Urinary bladder (tissue), 4 donors: ENCODE measurements around the gene INAVA. TPM values are rescaled to one million over a fixed set of nuclear protein-coding genes. Genes with fewer than 3 reads are reported as not detected.

Experiments
- DNase-seq: peaks from one replicate; pipeline ENCODE4 v3.0.0-alpha.2; 2015; ENCODE audit errors: extremely low spot score
- H3K27ac ChIP-seq: one replicate; pipeline ENCODE4 v1.5.1; 2013; ENCODE audit warnings: low read depth, mild to moderate bottlenecking, moderate library complexity
- H3K36me3 ChIP-seq: one replicate; pipeline ENCODE4 v1.6.1; 2013; ENCODE audit warnings: mild to moderate bottlenecking, moderate library complexity; ENCODE audit not compliant: insufficient read depth
- H3K4me1 ChIP-seq: one replicate; pipeline ENCODE4 v1.6.1; 2013; ENCODE audit warnings: mild to moderate bottlenecking, moderate library complexity; ENCODE audit not compliant: insufficient read depth
- H3K4me3 ChIP-seq: one replicate; pipeline ENCODE4 v1.5.1; 2013; ENCODE audit warnings: low read depth, low read length
- WGBS: extraction: QIAGEN DNeasy Blood & Tissue Kit; methylation state at CpG from one replicate; pipeline ENCODE4 v1.1.7; 2013; 5-methylcytosine and 5-hydroxymethylcytosine counted together
- polyA plus RNA-seq: library from polyadenylated mRNA; stranded (reverse); fragments of 200-250 nt; gene quantifications from one replicate; pipeline ENCODE4 v1.2.3, GENCODE V29; 2013
- total RNA-seq: library from RNA; depleted of rRNA; stranded (reverse); fragments of >200 nt; gene quantifications from one replicate; pipeline ENCODE4 v1.2.3, GENCODE V29; 2014
- donor health status: healthy with polysubstance abuse.
- donor health status: healthy.

INAVA gene
- 10.1 TPM for total RNA-seq
- polyA plus RNA-seq, result 6.2 TPM

- H3K4me1 ChIP-seq, result no peaks in the 10 kb centered on the region
- H3K27ac ChIP-seq, result peak within 1 kb of the TSS; percentile 76
- DNase-seq, result no peak
- no peaks in the 10 kb centered on the region for H3K36me3 ChIP-seq
- H3K4me3 ChIP-seq, result peak within 1 kb of the TSS; percentile 27
- 85% methylated on average over 15 of the region's 15 CpGs for WGBS
These were observed at the start of gene INAVA for GRCh38 chr1:200894712-200895442. Gene INAVA (plus strand): TSS chr1:200894900. CDS start chr1:200898401, 3,501 bp downstream.

DNA sequence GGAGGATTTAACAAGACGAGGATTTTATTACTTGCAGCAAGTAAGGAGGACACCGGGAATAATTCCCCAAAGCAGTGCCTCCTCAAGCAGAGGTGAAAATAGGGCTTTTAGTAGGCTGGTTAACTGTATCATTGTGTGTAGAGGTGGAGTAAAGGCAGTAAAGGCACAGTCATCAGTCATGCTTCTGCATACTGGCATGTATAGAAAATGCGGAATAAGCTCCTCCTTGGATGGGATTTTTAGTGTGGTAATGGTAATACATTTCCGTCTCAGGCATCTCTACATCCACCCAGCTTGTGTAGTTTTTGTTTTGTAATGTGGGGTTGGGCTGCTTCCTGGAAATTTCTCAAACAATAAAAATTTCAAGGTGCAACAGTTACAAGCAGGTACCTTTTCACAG lies 49.3 kb upstream of the INAVA start:
- no peaks in the 10 kb centered on the region for H3K4me1 ChIP-seq
- H3K4me3 ChIP-seq, result no peak overlapping the region
- DNase-seq, result no peak
- H3K36me3 ChIP-seq, result peaks cover 3% of the 10 kb centered on the region
- H3K27ac ChIP-seq, result no peak overlapping the region
- WGBS, result 92% methylated on average over 4 of the region's 4 CpGs

GRCh38 chr1:200846398-200846797 lies 48.3 kb upstream of the INAVA start:
- Histone ChIP-seq H3K36me3 (peaks cover 5% of the 10 kb centered on the region), H3K27ac (no peak overlapping the region), H3K4me3 (no peak overlapping the region), H3K4me1 (no peaks in the 10 kb centered on the region)
- 89% methylated on average over 1 of the region's 1 CpG for WGBS
- DNase-seq, result no peak

DNA sequence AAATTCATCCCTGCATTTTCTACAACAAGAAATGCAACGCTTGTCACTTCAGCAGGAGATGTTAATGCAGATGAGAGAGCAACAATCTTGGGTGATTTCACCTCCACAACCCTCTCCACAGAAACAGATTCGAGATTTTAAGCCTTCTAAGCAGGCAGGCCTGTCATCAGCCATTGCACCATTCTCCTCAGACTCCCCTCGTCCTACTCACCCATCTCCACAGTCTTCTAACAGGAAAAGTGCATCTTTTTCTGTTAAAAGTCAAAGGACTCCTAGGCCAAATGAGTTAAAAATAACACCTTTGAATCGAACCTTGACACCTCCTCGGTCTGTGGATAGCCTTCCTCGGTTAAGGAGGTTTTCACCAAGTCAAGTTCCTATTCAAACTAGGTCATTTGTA lies 45.3 kb upstream of the INAVA start:
- no peak for DNase-seq
- Histone ChIP-seq H3K27ac (no peak overlapping the region), H3K4me1 (no peaks in the 10 kb centered on the region), H3K36me3 (peaks cover 4% of the 10 kb centered on the region), H3K4me3 (no peak overlapping the region)
- WGBS, result 93% methylated on average over 6 of the region's 6 CpGs

DNA sequence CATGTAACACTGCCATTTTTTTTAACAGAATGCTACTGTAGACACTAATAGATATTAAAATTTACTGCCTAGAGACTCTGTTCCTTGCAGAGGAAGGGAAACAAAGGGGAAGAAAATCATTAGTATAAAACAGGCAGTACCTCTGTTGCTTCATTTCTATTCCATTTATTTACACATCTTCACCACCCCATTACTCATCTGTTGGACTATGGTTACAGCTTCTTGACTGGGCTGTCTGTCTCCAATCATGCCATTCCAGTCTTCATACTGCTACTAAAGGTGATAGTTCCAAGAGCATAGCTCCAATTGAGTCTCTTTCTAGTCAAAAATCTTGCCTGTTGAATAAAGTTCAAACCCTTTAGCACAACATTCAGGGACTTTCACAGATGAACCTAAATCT lies 44.1 kb upstream of the INAVA start:
- no peak for DNase-seq
- H3K36me3 ChIP-seq, result peaks cover 4% of the 10 kb centered on the region
- no peak overlapping the region for H3K27ac ChIP-seq
- no peak overlapping the region for H3K4me3 ChIP-seq
- H3K4me1 ChIP-seq, result no peaks in the 10 kb centered on the region

- no peak overlapping the region for H3K27ac ChIP-seq
- 47% methylated on average over 2 of the region's 2 CpGs for WGBS
- peaks cover 1% of the 10 kb centered on the region for H3K36me3 ChIP-seq
- no peak overlapping the region for H3K4me3 ChIP-seq
- H3K4me1 ChIP-seq, result no peaks in the 10 kb centered on the region
- DNase-seq, result peak; percentile 43
These were observed 37.9 kb upstream of the INAVA start for GRCh38 chr1:200856716-200857357.

- H3K4me3 ChIP-seq, result no peak overlapping the region
- 87% methylated on average over 1 of the region's 1 CpG for WGBS
- no peak for DNase-seq
- H3K27ac ChIP-seq, result no peak overlapping the region
- H3K4me1 ChIP-seq, result no peaks in the 10 kb centered on the region
- peaks cover 1% of the 10 kb centered on the region for H3K36me3 ChIP-seq
These were observed 36.9 kb upstream of the INAVA start for GRCh38 chr1:200857804-200858203.

GRCh38 chr1:200861937-200862647 lies 32.6 kb upstream of the INAVA start:
- 87% methylated on average over 2 of the region's 2 CpGs for WGBS
- Histone ChIP-seq H3K4me1 (no peaks in the 10 kb centered on the region), H3K27ac (no peak overlapping the region), H3K36me3 (no peaks in the 10 kb centered on the region), H3K4me3 (no peak overlapping the region)
- DNase-seq, result no peak

- H3K4me1 ChIP-seq, result no peaks in the 10 kb centered on the region
- no peaks in the 10 kb centered on the region for H3K36me3 ChIP-seq
- no peak overlapping the region for H3K4me3 ChIP-seq
- no peak overlapping the region for H3K27ac ChIP-seq
- 89% methylated on average over 9 of the region's 9 CpGs for WGBS
- no peak for DNase-seq
These were observed 31.8 kb upstream of the INAVA start for GRCh38 chr1:200862713-200863415.

DNA sequence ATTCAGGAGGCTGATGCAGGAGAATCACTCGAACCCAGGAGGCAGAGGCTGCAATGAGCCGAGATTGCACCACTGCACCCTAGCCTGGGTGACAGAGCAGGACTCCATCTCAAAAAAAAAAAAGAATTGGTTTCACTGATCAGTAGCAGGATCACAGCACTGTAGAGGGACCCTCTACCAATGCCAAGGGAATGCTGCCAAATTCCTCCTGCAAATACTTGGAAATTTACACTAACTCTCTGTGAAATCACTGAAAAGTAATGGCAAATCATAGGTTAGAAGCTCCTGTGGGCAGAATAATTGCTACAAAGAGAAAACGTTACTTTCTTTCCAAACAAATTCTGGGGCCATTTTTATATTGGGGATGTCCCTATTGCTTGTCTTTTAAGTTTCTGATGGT lies 28.6 kb upstream of the INAVA start:
- DNase-seq, result no peak
- Histone ChIP-seq H3K36me3 (no peaks in the 10 kb centered on the region), H3K4me1 (no peaks in the 10 kb centered on the region), H3K4me3 (no peak overlapping the region), H3K27ac (no peak overlapping the region)
- 75% methylated on average over 3 of the region's 3 CpGs for WGBS

- H3K36me3 ChIP-seq, result no peaks in the 10 kb centered on the region
- H3K27ac ChIP-seq, result no peak overlapping the region
- WGBS, result 34% methylated on average over 5 of the region's 5 CpGs
- no peaks in the 10 kb centered on the region for H3K4me1 ChIP-seq
- no peak for DNase-seq
- H3K4me3 ChIP-seq, result no peak overlapping the region
These were observed 28.2 kb upstream of the INAVA start for GRCh38 chr1:200866521-200866920.

- DNase-seq, result no peak
- Histone ChIP-seq H3K4me3 (no peak overlapping the region), H3K36me3 (no peaks in the 10 kb centered on the region), H3K4me1 (no peaks in the 10 kb centered on the region), H3K27ac (no peak overlapping the region)
- WGBS, result 39% methylated on average over 11 of the region's 11 CpGs
These were observed 27.5 kb upstream of the INAVA start for GRCh38 chr1:200867018-200867811.

- no peak for DNase-seq
- peaks cover 2% of the 10 kb centered on the region for H3K4me1 ChIP-seq
- no peak overlapping the region for H3K27ac ChIP-seq
- no peak overlapping the region for H3K4me3 ChIP-seq
- no peaks in the 10 kb centered on the region for H3K36me3 ChIP-seq
- WGBS, result 85% methylated on average over 5 of the region's 5 CpGs
These were observed 25.3 kb upstream of the INAVA start for GRCh38 chr1:200869376-200869752.
